ENCODE measurements around the gene PTPRG. TPM values are rescaled to one million over a fixed set of nuclear protein-coding genes. Genes with fewer than 3 reads are reported as not detected.

PTPRG gene
- total and polyA plus RNA-seq, 5 experiments from 2014 or later = not detected

DNA sequence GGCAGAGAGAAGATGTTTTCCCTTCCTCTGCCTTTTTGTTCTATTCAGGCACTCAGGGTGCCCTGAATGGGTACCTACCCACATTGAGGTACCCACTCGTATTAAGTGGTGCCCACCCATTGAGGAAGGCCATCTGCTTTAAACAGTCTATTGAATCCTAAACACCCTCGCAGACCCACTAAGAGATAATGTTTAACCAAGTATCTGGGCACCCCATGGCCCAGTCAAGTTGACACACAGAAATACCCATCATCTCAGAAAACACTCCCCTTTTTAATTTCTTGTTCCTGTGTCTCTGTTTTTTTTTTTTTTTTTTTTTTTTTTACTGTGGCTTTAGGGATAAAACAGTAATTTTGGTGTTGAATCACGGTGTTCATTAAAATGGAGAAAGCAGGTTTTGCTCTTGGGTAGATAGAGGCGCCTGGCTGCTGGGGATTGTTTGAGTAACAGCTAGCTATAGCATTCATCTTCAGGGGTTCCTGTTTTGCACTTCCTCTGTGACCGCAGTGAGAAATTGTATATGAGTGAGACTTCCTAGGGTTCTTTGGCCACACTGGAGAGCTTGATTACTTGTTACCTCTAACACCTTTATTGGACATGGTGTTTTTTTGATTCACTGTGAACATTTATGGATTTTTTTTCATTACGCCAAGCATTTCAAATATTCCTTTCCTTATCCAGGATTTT lies 259.1 kb downstream of the PTPRG start:
- ATAC-seq (no peak), DNase-seq (no peak)
- Mint-ChIP-seq H3K4me3 (no peak overlapping the region), H3K27ac (no peak overlapping the region), H3K4me1 (no peaks in the 10 kb centered on the region), H3K9me3 (peaks cover 0 to 5% (median 0%) of the 10 kb centered on the region in 9 donors), H3K27me3 (peaks cover 0 to 7% (median 4%) of the 10 kb centered on the region in 5 donors), H3K36me3 (no peaks in the 10 kb centered on the region)
- POLR2A ChIA-PET = no interaction called here

DNA sequence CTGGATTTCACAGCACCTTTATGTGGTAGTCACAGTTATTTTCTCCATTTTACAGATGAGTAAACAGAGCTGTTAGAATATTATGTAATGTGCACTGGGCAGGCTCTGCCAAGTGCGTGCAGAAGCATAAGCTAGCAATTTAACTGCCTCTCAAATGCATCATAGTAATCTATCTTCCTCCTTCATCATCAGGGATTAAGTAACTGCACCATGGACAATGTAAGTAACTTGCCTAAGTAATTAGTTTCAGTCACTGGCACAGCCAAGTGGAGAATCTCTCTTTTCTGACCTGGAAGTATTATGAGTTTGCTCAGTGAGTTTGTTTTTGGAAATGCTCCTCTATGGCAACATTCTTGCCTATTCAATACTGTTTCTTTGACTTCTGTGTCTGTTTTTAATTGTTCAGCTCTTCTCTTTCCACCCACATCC lies 260.5 kb downstream of the PTPRG start:
- H3K4me3 Mint-ChIP-seq = no peak overlapping the region
- H3K27ac Mint-ChIP-seq = no peak overlapping the region
- POLR2A ChIA-PET = no interaction called here
- no peak for ATAC-seq
- DNase-seq = no peak
- H3K27me3 Mint-ChIP-seq = peaks cover 0 to 5% (median 3%) of the 10 kb centered on the region in 5 donors
- peaks cover 0 to 5% (median 0%) of the 10 kb centered on the region in 9 donors for H3K9me3 Mint-ChIP-seq
- no peaks in the 10 kb centered on the region for H3K36me3 Mint-ChIP-seq
- no peaks in the 10 kb centered on the region for H3K4me1 Mint-ChIP-seq

DNA sequence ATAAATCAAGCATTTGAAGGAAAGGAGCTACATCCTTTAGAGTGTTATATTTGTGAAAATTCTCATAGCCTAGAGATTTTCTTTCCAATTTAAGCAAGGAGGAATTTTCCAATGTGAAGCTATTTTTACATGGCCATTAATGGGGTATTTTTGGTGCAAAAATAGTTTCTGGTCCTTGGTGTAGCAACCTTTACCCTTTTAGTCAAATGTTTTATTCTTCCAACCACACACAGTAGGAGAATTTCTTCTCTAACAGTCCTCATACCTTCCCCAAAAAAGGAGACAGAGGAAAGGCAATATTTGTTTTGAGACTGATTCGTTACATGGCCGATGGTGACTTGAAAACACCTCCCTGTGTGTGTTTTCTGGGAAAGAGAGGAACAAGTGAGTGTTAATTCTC lies 261.2 kb downstream of the PTPRG start:
- ATAC-seq (no peak), DNase-seq (no peak)
- no peaks in the 10 kb centered on the region for H3K4me1 Mint-ChIP-seq
- no peak overlapping the region for H3K27ac Mint-ChIP-seq
- POLR2A ChIA-PET = no interaction called here
- H3K36me3 Mint-ChIP-seq = no peaks in the 10 kb centered on the region
- peaks cover 0 to 5% (median 3%) of the 10 kb centered on the region in 5 donors for H3K27me3 Mint-ChIP-seq
- peaks cover 0 to 5% (median 0%) of the 10 kb centered on the region in 9 donors for H3K9me3 Mint-ChIP-seq
- no peak overlapping the region for H3K4me3 Mint-ChIP-seq

DNA sequence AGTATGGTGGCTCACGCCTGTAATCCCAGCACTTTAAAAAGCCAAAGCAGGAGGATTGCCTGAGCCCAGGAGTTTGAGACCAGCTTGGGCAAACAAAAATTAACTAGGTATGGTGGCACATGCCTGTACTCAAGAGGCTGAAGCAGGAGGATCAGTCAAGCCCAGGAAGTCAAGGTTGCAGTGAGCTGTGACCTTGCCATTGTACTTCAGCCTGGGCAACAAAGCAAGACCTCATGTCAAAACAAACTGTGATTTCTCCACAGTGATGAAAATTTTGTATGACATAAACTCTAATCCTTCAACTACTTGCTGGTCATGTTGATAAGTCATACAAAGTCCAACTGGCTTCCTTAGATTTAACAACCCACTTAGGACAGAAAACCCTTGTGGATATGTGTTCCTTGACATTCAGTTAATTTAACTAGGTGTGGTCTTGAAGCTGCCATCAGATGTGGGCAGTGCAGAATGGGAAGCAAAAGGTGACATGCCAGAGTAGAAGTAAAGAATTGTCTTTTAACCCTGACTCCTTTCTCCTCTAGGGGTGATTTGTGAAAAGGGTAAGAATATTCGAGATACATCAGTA lies 263.3 kb downstream of the PTPRG start:
- Mint-ChIP-seq H3K27me3 (peaks cover 0 to 8% (median 5%) of the 10 kb centered on the region in 5 donors), H3K4me1 (no peaks in the 10 kb centered on the region), H3K27ac (no peak overlapping the region), H3K36me3 (no peaks in the 10 kb centered on the region), H3K4me3 (no peak overlapping the region), H3K9me3 (peaks cover 0 to 5% (median 0%) of the 10 kb centered on the region in 9 donors)
- ATAC-seq = no peak
- no peak for DNase-seq
- POLR2A ChIA-PET = no interaction called here

DNA sequence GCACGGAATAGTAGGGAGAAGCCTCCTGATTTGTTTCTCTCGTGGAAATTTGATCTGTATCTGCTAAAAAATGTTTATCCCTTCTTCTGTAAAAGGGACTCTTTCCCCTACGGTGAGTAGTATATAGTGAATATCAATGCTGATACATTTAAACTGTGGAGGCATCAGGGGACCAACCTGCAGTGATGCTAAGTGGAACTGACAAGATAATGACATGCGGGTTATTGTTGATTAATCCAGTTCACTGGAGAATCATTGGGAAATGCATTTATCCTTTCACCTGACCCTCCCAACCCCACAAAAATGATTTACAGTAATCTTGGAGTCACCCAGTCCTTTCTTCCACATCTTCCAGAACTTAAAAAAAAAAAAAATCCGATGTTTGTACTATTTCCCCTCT lies 264.8 kb downstream of the PTPRG start:
- DNase-seq (no peak), ATAC-seq (no peak)
- Mint-ChIP-seq H3K4me1 (no peaks in the 10 kb centered on the region), H3K27me3 (peaks cover 0 to 9% (median 5%) of the 10 kb centered on the region in 5 donors), H3K9me3 (peaks cover 0 to 10% (median 0%) of the 10 kb centered on the region in 9 donors), H3K4me3 (no peak overlapping the region), H3K36me3 (no peaks in the 10 kb centered on the region), H3K27ac (no peak overlapping the region)
- POLR2A ChIA-PET = no interaction called here

GRCh38 chr3:61828184-61828874 lies 267.0 kb downstream of the PTPRG start:
- no peak overlapping the region for H3K27ac Mint-ChIP-seq
- H3K27me3 Mint-ChIP-seq = peaks cover 0 to 9% (median 1%) of the 10 kb centered on the region in 5 donors
- H3K4me3 Mint-ChIP-seq = no peak overlapping the region
- DNase-seq = no peak
- no peaks in the 10 kb centered on the region for H3K4me1 Mint-ChIP-seq
- POLR2A ChIA-PET = no interaction called here
- H3K36me3 Mint-ChIP-seq = no peaks in the 10 kb centered on the region
- peaks cover 0 to 10% (median 0%) of the 10 kb centered on the region in 9 donors for H3K9me3 Mint-ChIP-seq
- ATAC-seq = no peak

DNA sequence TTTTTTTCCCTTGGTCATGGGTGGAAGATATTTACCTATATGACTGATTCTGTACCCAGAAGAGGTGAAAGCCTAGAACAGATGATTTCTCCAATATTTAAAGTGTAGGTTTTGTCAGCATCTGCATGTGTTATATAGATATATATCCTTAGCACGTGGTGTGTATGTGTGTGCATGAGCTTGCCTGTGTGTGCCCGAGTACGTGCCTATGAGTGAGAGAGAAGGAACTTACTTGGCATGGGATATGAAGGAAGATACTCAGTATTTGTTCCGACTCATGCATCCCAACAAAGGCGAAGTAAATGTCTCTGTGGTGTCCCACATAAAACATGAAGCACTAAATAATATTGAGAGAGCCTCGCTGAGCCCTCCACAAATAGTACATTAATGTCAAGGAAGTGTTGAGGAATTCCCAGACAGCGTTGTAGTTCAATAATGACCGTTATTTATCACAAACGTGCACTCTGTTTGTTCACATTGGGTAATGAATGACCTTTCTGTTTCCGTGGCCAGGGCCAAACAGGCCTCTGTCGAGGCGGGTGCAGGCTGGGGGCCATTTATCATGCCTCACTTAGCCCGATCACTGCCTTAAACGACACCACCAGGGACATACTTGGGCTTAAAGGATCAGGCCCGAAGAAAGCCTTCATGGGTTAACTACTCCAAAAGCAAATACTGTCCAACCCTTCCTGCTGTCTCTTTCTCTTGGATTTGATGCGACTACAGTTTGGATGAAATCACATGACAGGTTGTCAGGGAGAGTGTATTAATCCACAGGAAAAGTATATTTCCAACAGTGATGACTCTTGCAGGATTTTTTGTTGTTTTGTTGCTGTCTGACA lies 267.7 kb downstream of the PTPRG start:
- POLR2A ChIA-PET = no interaction called here
- H3K9me3 Mint-ChIP-seq = peaks cover 0 to 10% (median 0%) of the 10 kb centered on the region in 9 donors
- H3K27ac Mint-ChIP-seq = no peak overlapping the region
- H3K27me3 Mint-ChIP-seq = peaks cover 0 to 9% (median 3%) of the 10 kb centered on the region in 5 donors
- H3K4me3 Mint-ChIP-seq = no peak overlapping the region
- no peaks in the 10 kb centered on the region for H3K36me3 Mint-ChIP-seq
- no peak for DNase-seq
- no peaks in the 10 kb centered on the region for H3K4me1 Mint-ChIP-seq
- ATAC-seq = no peak

- Mint-ChIP-seq H3K27me3 (peaks cover 0 to 9% (median 3%) of the 10 kb centered on the region in 5 donors), H3K4me3 (no peak overlapping the region), H3K36me3 (no peaks in the 10 kb centered on the region), H3K27ac (no peak overlapping the region), H3K4me1 (no peaks in the 10 kb centered on the region), H3K9me3 (peaks cover 0 to 10% (median 0%) of the 10 kb centered on the region in 9 donors)
- POLR2A ChIA-PET = no interaction called here
- no peak for DNase-seq
- ATAC-seq = no peak
Measured at GRCh38 chr3:61829722-61830350, 268.5 kb downstream of the PTPRG start.

DNA sequence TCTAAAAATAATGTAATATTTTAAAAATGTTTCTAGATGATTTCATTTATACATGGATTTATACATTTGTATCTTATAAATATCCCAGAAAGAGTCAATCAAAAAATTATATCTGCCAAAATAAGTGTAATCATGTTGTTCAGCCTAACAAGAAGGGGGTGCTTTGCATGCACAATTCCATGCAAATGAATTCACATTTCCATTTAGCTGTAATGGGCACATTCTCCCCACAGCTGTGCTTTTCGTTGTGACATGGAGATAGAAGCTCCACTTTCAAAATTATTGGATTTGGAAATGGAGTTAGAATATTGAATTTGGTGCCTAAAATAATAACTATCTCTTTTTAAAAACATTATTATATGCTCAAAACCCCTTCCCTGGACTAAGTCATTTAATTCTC lies 270.6 kb downstream of the PTPRG start:
- no peak overlapping the region for H3K27ac Mint-ChIP-seq
- no peaks in the 10 kb centered on the region for H3K36me3 Mint-ChIP-seq
- no peak overlapping the region for H3K4me3 Mint-ChIP-seq
- no peaks in the 10 kb centered on the region for H3K4me1 Mint-ChIP-seq
- H3K27me3 Mint-ChIP-seq = peaks cover 0 to 13% (median 1%) of the 10 kb centered on the region in 5 donors
- DNase-seq = no peak
- H3K9me3 Mint-ChIP-seq = peaks cover 0 to 10% (median 0%) of the 10 kb centered on the region in 9 donors
- ATAC-seq = no peak
- POLR2A ChIA-PET = no interaction called here

GRCh38 chr3:61832375-61833229 lies 271.2 kb downstream of the PTPRG start:
- Mint-ChIP-seq H3K27me3 (peaks cover 0 to 16% (median 1%) of the 10 kb centered on the region in 5 donors), H3K4me1 (no peaks in the 10 kb centered on the region), H3K36me3 (no peaks in the 10 kb centered on the region), H3K4me3 (no peak overlapping the region), H3K9me3 (peaks cover 0 to 10% (median 0%) of the 10 kb centered on the region in 9 donors), H3K27ac (peak overlapping the region in 1 of 10 donors; percentile 1)
- ATAC-seq (no peak), DNase-seq (no peak)
- POLR2A ChIA-PET = no interaction called here

- no peaks in the 10 kb centered on the region for H3K36me3 Mint-ChIP-seq
- ATAC-seq (no peak), DNase-seq (no peak)
- no peak overlapping the region for H3K4me3 Mint-ChIP-seq
- no peaks in the 10 kb centered on the region for H3K9me3 Mint-ChIP-seq
- no peak overlapping the region for H3K27ac Mint-ChIP-seq
- peaks cover 0 to 7% (median 2%) of the 10 kb centered on the region in 5 donors for H3K27me3 Mint-ChIP-seq
- H3K4me1 Mint-ChIP-seq = no peaks in the 10 kb centered on the region
- POLR2A ChIA-PET = no interaction called here
Measured at GRCh38 chr3:61839256-61839655, 277.9 kb downstream of the PTPRG start.
